PC-3 (cell line): ENCODE results near the gene COL8A1. TPM values are rescaled to one million over a fixed set of nuclear protein-coding genes. Genes with fewer than 3 reads are reported as not detected.
A peak's percentile ranks its signal among the peaks of the same experiment; 100 is the strongest.

Experiments used
- ATAC-seq: fragments of 200-7000 bp; cut with Tn5 transposase; 2 replicates; pipeline ENCODE4 v1.9.1; 2020; ENCODE audit warnings: mild to moderate bottlenecking, moderate library complexity
- BruUV-seq: library from RNA; stranded (reverse); fragments of 400-500 nt; replicated peaks from 2 replicates; lab custom pipeline; 2021; lab: Mats Ljungman, UMichigan
- CTCF ChIA-PET: fragments of 300-600 bp; sonication (Branson Sonifier 250); formaldehyde crosslinking; loops from one replicate; lab custom pipeline; 2022; ENCODE audit warnings: antibody characterized with exemption; lab: Charles Lee
- POLR2A ChIA-PET: fragments of 300-600 bp; sonication (Branson Sonifier 250); formaldehyde crosslinking; loops from one replicate; lab custom pipeline; 2022; ENCODE audit warnings: antibody characterized with exemption; ENCODE audit not compliant: unreplicated experiment; lab: Charles Lee
- DNase-seq: peaks from one replicate; pipeline ENCODE4 v3.0.0-alpha.2; 2015
- H2AFZ ChIP-seq: fragments of 300-600 bp; sonication (generic); 2 replicates; pipeline ENCODE4 v1.6.0; 2016; ENCODE audit warnings: antibody characterized with exemption, low read length
- H3F3A ChIP-seq: fragments of 300-600 bp; sonication (generic); one replicate; pipeline ENCODE4 v1.6.0; 2017; ENCODE audit warnings: antibody characterized with exemption, low read length, control low read depth, mild to moderate bottlenecking; ENCODE audit not compliant: unreplicated experiment
- H3K27ac ChIP-seq: fragments of 300-600 bp; sonication (generic); 2 replicates; pipeline ENCODE4 v1.5.1; 2016; ENCODE audit warnings: mild to moderate bottlenecking, low read length
- H3K27me3 ChIP-seq: fragments of 300-600 bp; sonication (generic); 2 replicates; pipeline ENCODE4 v1.6.1; 2016; ENCODE audit warnings: low read length, mixed read lengths
- H3K36me3 ChIP-seq: fragments of 300-600 bp; sonication (generic); 2 replicates; pipeline ENCODE4 v1.6.1; 2016; ENCODE audit warnings: low read depth, mixed run types, low read length, mixed read lengths
- H3K4me1 ChIP-seq: fragments of 300-600 bp; sonication (generic); 2 replicates; pipeline ENCODE4 v1.5.1; 2016; ENCODE audit warnings: low read length; ENCODE audit not compliant: insufficient read depth
- H3K4me2 ChIP-seq: fragments of 300-600 bp; sonication (generic); 2 replicates; pipeline ENCODE4 v1.6.0; 2016; ENCODE audit warnings: low read length
- H3K4me3 ChIP-seq: fragments of 300-600 bp; sonication (generic); 2 replicates; pipeline ENCODE4 v1.5.1; 2016; ENCODE audit warnings: mild to moderate bottlenecking, low read length, mixed read lengths
- H3K79me2 ChIP-seq: fragments of 300-600 bp; sonication (generic); 2 replicates; pipeline ENCODE4 v1.6.1; 2017; ENCODE audit warnings: low read length, mixed read lengths
- H3K9ac ChIP-seq: fragments of 300-600 bp; sonication (generic); 2 replicates; pipeline ENCODE4 v1.6.0; 2016; ENCODE audit warnings: mild to moderate bottlenecking, low read length
- H3K9me2 ChIP-seq: fragments of 300-600 bp; sonication (generic); replicated peaks from 2 replicates; pipeline ENCODE4 v1.6.1; 2016; ENCODE audit warnings: mixed run types, low read length, mixed read lengths
- H3K9me3 ChIP-seq: fragments of 300-600 bp; sonication (generic); 2 replicates; pipeline ENCODE4 v1.6.1; 2016; ENCODE audit warnings: low read length, mixed read lengths
- H4K20me1 ChIP-seq: fragments of 300-600 bp; sonication (generic); 2 replicates; pipeline ENCODE4 v1.6.1; 2016; ENCODE audit warnings: low read length, mixed read lengths
- CTCF ChIP-seq: fragments of 300-600 bp; sonication (generic); conservative IDR thresholded peaks from 2 replicates; pipeline ENCODE4 v1.5.1; 2017; ENCODE audit warnings: antibody characterized with exemption, low read depth, mild to moderate bottlenecking, low read length
- EZH2 ChIP-seq: fragments of 300-600 bp; sonication (generic); IDR thresholded peaks from one replicate; pipeline ENCODE4 v1.6.1; 2017; ENCODE audit warnings: antibody characterized with exemption, mild to moderate bottlenecking, low read length; ENCODE audit not compliant: unreplicated experiment
- EZH2phosphoT487 ChIP-seq: fragments of 300-600 bp; sonication (generic); IDR thresholded peaks from 2 replicates; pipeline ENCODE4 v1.6.1; 2018; ENCODE audit warnings: mild to moderate bottlenecking, antibody characterized with exemption, low read length, borderline replicate concordance
- intact Hi-C: fragments of 100-400 bp; cut with micrococcal nuclease; formaldehyde crosslinking; loops from 2 replicates; pipeline ENCODE4 v1.9.0; 2023
- total RNA-seq: library from RNA; depleted of rRNA; stranded (reverse); fragments of >200 nt; gene quantifications from 2 replicates; pipeline ENCODE4 v1.2.3, GENCODE V29; 2014

The COL8A1 gene
- total RNA-seq, 1 experiment from 2014 or later = 2.4 TPM

GRCh38 chr3:99747915-99748314 is 109.5 kb downstream of the COL8A1 start:
- Histone ChIP-seq H3K9ac (no peak overlapping the region), H3F3A (no peaks in the 10 kb centered on the region), H3K27ac (no peak overlapping the region), H3K9me2 (no peaks in the 10 kb centered on the region), H4K20me1 (no peaks in the 10 kb centered on the region), H2AFZ (peak overlapping the region; percentile 74), H3K4me2 (no peak overlapping the region), H3K36me3 (no peaks in the 10 kb centered on the region), H3K9me3 (no peaks in the 10 kb centered on the region), H3K4me3 (no peak overlapping the region), H3K27me3 (no peaks in the 10 kb centered on the region), H3K4me1 (peaks cover 23% of the 10 kb centered on the region), H3K79me2 (no peaks in the 10 kb centered on the region)
- POLR2A ChIA-PET = interaction anchor here (0.5 kb wide), 1 partner anchor 111 kb away, joined by 3 read pairs; no protein-coding TSS in a partner anchor
- no TSS peak for BruUV-seq
- DNase-seq (peak; percentile 81), ATAC-seq (peak; percentile 94)
- intact Hi-C loops = loop anchor here (1.0 to 10.0 kb wide), 7 partner anchors 49 to 725 kb away; no protein-coding TSS in a partner anchor
- TF ChIP-seq CTCF = peak; percentile 90
- no peak for TF ChIP-seq EZH2phosphoT487
- CTCF ChIA-PET = interaction anchor here (0.6 to 1.7 kb wide), 12 partner anchors 57 to 725 kb away, joined by 3 to 7 read pairs (median 3); no protein-coding TSS in a partner anchor

DNA sequence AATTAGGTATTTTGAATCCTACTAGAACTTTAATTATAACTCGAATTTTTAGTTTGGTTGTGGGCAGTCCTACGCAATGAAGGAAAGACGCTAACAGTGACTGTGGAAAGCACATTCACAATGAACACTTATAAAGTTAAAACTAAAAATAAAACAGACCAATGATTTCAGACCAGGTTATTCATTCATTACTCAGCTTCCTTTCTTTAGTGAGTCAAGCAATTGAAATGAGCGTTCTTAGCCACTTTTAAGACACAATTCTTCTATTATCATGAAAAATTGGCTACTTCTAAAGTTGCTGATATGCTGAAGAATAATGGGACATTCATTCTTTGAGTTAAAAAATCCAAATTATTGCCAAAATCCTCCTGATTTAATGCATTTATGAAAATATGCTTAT is 113.3 kb downstream of the COL8A1 start:
- H3K4me2 ChIP-seq = peak overlapping the region; percentile 56
- intact Hi-C loops = loop anchor here (1.0 to 10.0 kb wide), 4 partner anchors 106 to 1157 kb away; partner anchors contain the start of gene CPOX
- no peak for TF ChIP-seq EZH2phosphoT487
- TF ChIP-seq EZH2 = no peak
- TF ChIP-seq CTCF = no peak
- no TSS peak for BruUV-seq
- peaks cover 27% of the 10 kb centered on the region for H3K4me1 ChIP-seq
- no peaks in the 10 kb centered on the region for H3K9me3 ChIP-seq
- peak overlapping the region; percentile 77 for H2AFZ ChIP-seq
- peak; percentile 86 for DNase-seq
- ChIA-PET POLR2A (interaction anchor here (0.7 to 0.8 kb wide), 2 partner anchors 49 to 850 kb away, joined by 3 to 6 read pairs; partner anchors contain the start of gene DCBLD2), CTCF (interaction anchor here (0.5 to 1.4 kb wide), 7 partner anchors 103 to 728 kb away, joined by 3 to 7 read pairs (median 4); no protein-coding TSS in a partner anchor)
- H3K9ac ChIP-seq = no peak overlapping the region
- no peaks in the 10 kb centered on the region for H3K9me2 ChIP-seq
- ATAC-seq = peak; percentile 80
- no peaks in the 10 kb centered on the region for H4K20me1 ChIP-seq
- H3K27me3 ChIP-seq = no peaks in the 10 kb centered on the region
- no peaks in the 10 kb centered on the region for H3K79me2 ChIP-seq
- peak overlapping the region; percentile 67 for H3K27ac ChIP-seq
- no peaks in the 10 kb centered on the region for H3K36me3 ChIP-seq
- no peaks in the 10 kb centered on the region for H3F3A ChIP-seq
- peak overlapping the region; percentile 35; the same call in 1 of the 2 replicates for H3K4me3 ChIP-seq
